Measurements from ENCODE around the gene CCS.
"Not testable (repeated sequence)": the region's sequence is repeated elsewhere in the genome, so short reads cannot be mapped to it uniquely, and the experiment has no call there.

CCS gene

DNA sequence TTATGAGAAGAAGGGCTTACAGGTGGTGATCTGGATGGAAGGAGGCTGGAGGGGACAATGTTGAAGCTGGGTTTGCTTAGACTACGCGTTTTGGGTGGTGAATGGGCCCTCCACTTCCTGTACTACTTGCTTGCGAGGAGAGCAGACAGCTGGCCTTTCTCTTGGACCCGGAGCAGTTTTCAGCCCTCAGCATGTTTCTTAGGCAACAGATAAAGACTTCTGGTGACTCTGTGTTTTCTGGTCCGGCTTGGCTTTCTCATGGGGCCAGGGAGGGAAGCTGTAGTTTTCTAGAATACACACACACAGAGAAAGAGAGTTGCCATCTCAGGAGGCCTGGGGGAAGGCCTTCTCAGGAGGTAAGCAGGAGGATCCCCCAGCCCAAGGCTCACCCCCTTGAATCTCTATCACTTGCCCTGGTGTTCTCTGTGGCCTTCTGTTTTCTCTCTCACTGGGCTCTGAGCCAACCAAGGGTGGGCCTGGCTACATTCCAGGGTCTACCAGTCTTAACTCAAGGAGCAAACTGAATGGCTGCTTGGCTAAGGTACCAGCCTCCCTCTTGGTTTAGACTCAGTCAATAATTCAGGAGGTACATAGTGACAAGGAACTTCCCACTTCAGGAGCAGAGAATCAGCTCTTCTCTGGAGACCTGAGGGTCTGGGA, 2.4 kb downstream of the CCS start:
- DNase-seq: no peak

DNA sequence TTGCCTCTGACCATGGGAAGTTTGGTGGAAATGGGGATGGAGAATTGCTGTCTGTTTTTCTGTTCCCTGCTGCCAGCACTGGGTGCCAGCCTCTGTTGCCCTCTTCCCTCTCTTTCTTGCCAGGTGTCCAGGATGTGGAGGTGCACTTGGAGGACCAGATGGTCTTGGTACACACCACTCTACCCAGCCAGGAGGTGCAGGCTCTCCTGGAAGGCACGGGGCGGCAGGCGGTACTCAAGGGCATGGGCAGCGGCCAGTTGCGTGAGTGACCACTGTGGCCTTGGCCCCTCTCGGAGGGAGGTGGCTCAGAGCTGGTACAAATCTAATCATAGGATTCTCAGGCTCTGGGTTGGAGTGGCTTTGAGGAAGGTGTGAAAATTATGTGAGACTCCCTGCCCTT, 6.0 kb downstream of the CCS start:
- DNase-seq: no peak

DNA sequence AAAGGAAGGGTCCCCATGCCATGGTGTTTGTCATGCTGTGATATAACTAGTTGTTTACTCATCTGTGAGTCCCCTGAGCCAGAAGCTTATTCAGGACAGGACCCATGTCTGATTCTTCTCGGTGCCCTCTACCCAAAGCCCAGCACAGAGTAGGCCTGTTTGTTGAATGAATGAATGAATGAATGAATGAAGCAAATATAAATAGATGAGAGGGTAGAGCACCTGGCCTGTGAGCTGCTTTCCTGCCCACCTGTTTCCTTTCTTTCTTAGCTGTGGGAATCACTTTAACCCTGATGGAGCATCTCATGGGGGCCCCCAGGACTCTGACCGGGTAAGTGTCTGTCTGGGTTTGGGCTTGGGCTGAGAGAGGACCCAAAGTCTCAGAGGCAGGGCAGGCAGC, 7.2 kb downstream of the CCS start:
- no peak for DNase-seq

DNA sequence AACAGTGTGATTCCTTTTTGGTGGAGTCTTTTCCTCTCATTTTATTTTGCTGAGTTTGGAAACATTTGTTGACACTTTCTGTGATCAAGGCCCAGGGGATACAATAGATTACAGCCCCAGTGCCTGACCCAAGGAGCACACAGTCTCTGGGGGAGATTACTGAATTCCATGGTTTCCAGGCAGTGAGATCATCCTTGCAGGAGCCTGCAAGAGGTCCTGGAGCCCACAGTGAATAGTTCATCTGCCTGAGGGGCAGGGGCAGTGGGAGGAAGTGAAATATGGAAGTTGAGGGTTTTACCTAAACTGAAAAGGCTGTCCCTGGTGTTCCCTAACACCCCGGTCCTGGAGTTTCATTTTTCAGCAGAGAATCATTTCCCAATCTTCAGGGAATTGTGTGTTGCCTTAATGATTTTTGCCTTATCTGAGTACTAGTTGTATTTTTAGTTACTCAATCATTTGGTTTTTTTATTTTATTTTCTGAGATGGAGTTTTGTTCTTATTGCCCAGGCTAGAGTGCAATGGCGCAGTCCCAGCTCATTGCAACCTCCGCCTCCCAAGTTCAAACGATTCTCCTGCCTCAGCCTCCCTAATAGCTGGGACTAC, 7.7 kb downstream of the CCS start:
- no peak for DNase-seq

DNA sequence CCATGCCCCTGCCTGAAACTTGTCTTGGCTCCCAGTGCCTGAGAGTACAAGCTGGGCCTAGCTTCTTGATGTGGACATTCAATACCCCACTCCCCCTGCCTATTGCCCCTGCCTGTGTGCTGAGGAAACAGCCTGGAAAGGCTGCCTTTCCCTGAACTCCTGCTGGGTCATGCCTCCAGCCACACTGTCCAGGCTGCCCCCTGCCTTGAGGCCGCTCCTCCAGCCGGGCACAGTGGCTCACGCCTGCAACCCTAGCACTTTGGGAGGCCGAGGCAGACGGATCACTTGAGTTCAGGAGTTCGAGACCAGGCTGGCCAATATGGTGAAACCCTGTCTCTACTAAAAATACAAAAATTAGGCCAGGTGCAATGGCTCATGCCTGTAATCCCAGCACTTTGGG, 10.1 kb downstream of the CCS start:
- DNase-seq: no peak

DNA sequence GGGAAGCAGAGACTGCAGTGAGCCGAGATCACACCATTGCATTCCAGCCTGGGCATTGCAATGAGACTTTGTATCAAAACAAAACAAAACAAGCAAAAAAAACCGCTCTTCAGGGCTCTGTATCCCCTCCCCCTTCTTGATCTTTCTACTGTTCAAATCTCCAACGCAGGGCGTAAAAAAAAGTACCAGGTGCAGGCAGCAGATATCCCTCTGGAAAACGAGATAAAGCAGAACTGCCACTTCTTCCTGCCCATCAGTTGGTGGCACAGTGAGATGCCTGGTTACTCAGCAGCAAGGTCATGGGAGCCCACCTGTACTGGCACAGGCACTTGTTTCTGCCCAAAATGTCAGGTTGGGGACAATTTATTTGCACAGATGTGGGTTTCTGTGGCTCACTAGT, 11.2 kb downstream of the CCS start:
- no peak for DNase-seq

DNA sequence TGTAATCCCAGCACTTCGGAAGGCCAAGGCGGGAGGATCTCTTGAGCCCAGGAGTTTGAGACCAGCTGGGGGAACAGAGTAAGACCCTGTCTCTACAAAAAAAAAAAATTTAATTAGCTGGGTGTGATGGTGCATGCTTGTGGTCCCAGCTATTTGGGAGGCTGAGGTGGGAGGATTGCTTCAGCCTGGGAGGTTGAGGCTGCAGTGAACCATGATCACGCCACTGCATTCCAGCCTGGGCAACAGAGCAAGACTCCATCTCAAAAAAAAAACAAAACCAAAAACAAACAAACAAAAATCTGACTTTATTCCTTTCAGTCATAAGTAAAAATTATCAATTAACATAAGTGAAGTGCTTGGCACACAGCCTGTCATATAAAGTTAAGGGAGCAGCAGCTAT, 13.6 kb downstream of the CCS start:
- not testable (repeated sequence) for DNase-seq

DNA sequence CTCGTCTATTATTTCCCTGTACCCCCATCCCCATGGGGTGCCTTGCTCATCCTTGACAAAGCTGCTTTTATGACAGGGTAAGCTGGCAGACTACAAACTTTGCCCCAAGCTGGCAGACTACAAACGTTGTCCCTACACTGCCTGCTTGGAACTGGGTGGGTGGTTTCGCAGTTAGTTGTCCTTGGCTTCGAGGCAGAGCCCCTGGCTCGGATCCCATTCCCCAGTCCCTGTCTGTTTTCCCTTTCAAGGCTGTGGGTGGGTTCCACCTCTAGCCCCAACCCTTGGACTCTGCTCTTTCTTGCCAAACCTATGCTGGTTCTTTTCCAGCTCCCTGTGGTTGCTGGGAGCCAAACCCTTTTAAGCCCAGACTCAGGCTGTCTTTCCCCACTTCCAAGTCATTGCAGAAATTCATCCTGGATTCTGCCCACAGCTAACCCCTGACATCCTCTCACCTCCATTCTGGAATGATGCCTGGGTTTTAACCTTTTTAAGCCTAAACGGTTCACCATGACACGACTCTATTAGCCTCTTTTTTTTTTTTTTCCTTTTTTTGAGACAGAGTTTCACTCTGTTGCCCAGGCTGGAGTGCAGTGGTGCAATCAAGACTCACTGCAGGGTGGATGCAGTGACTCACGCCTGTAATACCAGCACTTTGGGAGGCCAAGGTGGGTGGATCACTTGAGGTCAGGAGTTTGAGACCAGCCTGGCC, 14.3 kb downstream of the CCS start:
- DNase-seq: no peak

DNA sequence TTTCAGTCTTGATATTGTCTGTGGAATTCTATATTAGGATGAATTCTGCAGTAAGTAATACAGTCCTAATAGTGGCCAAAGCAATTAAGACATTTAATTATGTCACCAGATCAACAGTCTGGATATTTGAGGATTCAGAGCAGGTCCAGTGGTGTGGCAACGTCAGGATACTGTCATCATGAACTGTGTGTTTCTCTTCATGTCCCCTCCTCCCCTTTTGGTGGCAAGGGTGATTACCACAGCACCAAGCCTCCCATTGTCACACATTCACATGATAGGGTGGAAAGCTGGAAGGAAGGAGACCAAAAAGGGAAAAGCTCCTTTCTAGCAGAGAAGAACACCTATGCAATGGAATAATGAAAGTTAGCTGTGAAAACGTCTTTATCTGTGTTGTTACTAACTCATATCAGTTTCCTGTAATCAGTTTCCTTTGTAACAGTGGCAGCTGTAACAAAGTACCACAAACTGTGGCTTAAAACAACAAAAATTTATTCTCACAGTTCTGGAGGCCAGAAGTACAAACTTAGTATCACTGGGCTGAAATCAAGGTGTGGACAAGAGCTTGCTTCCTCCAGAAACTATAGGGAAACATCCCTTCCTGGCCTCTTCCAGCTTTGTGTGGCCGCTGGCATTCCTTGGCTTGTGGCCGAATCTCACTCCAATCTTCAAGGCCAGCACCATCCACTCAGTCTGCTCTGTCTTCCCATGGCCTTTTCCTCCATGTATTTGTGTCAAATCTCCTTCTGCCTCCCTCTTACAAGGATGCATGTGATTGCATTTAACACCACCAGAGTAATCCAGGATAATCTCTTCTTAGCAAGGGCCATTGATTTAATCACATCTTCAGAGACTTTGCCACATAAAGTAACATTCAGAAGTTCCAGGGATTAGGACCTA, 17.0 kb downstream of the CCS start:
- DNase-seq: no peak

DNA sequence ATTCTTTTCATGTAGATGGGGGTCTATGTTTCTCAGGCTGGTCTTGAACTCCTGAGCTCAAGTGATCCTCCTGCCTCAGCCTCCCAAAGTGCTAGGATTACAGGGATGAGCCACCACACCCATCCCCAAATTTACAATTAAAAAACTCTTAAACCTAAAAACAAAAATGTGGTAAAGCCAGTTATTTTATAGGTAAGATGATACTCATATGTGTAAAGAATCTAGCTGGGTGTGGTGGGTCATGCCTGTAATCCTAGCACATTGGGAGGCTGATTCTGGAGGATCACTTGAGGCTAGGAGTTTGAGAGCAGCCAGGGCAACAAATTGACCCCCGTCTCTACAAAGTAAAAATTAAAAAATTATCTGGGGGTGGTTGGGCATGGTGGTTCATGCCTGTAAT, 19.5 kb downstream of the CCS start:
- DNase-seq: no peak

DNA sequence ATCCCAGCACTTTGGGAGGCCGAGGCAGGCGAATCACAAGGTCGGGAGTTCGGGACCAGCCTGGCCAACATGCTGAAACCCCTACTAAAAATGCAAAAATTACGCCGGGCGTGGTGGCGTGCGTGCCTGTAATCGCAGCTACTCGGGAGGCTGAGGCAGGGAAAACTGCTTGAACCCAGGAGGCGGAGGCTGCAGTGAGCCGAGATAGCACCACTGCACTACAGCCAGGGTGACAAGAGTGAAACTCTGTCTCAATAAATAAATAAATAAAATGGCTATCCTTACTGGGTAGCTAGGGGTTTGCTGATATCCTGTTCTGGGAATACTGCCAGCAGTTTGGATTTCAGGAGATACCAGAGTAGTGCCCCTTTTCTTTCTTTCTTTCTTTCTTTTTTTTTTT, 21.1 kb downstream of the CCS start:
- DNase-seq: no peak

DNA sequence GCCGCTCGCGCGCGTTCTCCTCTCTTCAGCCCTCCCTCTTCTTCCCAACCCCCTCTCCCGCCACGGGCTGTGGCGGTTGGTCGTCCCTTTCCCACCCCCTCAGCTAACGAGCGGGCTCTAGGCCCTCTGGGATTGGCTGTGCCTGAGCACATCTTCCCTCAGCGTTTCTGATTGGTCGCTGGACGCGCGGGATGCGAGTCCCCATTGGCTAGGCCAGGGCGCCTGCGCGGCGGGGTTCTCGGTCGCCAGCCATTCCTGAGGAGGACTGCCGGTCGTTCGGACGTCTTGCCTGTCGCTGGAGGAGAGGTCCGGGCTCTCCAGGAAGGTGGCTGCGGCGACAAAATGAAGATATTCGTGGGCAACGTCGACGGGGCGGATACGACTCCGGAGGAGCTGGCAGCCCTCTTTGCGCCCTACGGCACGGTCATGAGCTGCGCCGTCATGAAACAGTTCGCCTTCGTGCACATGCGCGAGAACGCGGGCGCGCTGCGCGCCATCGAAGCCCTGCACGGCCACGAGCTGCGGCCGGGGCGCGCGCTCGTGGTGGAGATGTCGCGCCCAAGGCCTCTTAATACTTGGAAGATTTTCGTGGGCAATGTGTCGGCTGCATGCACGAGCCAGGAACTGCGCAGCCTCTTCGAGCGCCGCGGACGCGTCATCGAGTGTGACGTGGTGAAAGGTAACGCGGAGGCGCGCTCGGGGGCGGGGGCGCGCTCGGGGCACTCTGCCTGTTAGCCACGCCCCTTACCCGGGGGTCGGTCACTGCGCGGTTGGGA, 23.6 kb downstream of the CCS start, which contains the start of gene RBM14:
RBM14 (plus strand) TSS at position 252 of the 776 bp plus-strand sequence; CDS start at position 343, 91 bp downstream.
- peak; percentile 99 for DNase-seq

DNA sequence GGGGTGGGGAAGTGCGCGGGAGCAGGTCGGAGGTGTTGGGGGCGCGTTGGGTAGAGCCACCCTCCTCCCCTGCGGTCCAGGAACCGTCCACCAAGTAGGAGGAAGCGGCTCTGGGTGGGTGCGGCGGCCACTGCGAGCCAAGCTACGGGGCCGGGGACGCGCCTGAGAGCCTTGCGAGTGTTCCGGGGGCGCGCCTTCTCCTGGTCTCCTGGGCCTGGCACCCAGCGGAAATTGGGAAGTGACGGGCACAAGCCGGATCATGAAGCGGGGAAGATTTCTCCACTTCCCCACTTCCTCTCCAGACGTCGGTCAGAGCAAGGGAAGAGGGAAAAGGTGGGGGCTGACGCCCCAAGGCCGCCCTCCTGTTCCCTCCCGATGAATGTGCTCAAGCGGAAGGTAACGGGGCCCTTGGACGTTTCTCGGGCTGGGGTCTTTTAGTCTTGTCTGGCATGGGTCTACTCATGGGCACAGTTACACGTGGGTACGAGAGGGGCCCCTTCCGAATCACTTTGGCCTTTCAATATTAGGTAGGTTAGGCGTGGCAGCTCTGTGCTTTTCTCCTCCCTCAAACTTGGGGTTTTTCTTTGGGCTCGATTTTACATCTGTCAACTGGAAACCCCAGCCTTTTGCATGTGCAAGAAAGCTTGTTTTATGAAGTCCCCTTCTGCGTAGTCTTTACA, 24.3 kb downstream of the CCS start:
- peak; percentile 65 for DNase-seq

DNA sequence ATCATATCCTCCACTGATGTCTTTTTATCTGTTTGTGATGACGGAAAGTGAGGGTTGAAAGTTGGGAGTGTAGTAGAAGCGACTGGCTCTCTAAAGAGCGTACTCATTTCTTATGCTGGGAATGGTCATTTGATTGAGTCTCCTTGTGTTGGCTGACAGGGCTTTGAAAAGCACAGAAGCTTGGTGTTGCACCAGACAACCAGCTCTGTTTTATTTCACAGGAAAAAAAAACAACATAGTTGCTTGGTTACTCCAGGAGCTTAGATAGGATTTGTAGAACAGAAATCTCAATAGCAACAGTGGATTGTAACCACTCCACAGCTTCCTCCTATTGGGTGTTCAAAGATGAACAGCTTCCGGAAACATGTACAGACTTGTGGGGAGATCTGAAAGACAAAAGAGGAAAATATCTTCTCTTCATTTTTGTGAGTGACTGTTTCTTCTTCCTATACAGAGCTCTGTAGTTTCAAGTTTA, 26.1 kb downstream of the CCS start:
- peak; percentile 85 for DNase-seq

DNA sequence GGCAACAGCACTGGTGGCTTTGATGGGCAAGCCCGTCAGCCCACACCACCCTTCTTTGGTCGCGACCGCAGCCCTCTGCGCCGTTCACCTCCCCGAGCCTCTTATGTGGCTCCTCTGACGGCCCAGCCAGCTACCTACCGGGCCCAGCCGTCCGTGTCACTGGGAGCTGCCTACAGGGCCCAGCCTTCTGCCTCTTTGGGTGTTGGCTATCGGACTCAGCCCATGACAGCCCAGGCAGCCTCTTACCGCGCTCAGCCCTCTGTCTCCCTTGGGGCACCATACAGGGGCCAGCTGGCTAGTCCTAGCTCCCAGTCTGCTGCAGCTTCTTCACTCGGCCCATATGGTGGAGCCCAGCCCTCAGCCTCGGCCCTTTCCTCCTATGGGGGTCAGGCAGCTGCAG, 31.5 kb downstream of the CCS start:
- no peak for DNase-seq

DNA sequence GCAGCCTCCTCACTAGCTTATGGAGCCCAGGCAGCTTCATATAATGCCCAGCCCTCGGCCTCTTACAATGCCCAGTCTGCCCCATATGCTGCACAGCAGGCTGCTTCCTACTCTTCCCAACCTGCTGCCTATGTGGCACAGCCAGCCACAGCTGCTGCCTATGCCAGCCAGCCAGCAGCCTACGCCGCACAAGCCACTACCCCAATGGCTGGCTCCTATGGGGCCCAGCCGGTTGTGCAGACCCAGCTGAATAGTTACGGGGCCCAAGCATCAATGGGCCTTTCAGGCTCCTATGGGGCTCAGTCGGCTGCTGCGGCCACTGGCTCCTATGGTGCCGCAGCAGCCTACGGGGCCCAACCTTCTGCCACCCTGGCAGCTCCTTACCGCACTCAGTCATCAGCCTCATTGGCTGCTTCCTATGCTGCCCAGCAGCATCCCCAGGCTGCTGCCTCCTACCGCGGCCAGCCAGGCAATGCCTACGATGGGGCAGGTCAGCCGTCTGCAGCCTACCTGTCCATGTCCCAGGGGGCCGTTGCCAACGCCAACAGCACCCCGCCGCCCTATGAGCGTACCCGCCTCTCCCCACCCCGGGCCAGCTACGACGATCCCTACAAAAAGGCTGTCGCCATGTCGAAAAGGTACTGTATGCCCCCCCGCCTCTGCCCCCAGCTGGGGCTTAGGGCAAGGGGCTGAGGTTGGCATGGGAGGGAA, 32.2 kb downstream of the CCS start:
- DNase-seq: no peak

DNA sequence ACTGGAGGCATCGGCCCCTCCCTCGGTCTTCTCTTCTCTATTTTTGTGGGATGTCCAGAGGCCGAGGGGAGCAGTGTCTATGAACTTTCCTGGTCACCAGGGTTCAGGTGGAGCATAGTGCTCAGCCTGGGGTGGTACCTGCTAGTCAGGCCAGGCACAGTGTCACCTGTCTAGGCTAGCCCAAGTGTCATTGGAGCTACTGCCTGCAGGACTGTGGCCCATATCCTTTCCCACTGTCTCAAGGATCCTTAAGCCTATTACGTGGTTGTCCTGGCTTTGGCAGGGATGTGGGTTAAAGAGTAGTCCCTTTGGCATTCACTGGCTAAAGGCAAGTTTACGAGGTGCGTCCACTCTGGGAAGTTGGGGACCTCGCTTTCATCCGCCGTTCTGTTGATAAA, 32.8 kb downstream of the CCS start:
- no peak for DNase-seq

DNA sequence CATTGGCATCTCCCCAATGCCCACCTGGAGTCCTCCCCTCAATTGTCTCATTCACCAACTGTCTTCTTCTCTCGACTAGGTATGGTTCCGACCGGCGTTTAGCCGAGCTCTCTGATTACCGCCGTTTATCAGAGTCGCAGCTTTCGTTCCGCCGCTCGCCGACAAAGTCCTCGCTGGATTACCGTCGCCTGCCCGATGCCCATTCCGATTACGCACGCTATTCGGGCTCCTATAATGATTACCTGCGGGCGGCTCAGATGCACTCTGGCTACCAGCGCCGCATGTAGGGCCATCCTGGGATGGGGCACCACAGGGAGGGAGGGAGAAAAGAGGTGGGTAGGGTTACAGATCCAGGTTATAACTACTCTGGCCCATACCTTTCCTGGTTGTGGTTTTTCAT, 33.4 kb downstream of the CCS start:
- no peak for DNase-seq

DNA sequence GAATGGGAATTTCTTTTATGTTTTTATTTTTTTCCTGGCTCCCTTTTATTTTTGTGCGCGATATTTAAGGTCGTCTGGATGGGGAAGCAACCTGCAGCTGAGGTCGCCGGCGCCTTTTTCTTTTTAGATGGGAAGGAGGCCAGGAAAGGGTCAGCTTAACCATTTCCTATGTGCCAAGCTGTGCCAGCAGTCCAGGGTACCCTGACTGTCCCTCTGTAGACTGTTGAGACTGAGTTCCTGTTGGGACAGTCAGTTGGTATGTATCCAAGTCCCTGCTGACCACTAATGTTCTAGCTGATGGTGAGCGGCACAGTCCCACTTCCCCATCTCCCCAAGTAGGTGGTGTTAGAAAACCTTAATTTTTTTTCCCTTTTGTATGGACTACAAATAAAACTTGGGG, 33.9 kb downstream of the CCS start:
- no peak for DNase-seq

DNA sequence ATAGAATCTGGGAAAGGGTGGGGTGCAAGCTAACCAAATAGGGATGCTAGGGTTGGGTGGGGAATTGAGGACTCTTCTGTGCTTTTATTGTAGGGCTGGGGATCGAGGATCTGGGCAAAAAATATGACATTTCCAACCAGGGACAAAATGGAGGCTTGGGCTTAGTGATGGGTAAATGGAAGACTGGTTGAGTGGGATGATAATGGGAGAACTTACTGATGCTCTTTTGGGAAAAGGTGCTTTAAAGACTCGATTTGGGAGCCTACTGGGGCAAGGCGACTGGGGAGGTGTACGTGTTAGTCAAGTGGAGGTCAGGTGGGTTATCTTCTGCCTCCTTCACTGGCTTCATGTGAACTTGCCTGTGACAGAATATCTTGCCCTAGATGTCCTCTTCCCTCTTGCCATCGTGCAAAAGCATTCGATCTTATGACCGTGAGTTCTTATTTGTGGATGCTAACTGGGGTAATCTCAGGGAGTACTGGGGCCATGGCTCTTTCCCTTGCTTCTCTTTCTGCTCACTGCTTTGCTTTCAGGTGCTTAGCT, 35.1 kb downstream of the CCS start:
- no peak for DNase-seq

DNA sequence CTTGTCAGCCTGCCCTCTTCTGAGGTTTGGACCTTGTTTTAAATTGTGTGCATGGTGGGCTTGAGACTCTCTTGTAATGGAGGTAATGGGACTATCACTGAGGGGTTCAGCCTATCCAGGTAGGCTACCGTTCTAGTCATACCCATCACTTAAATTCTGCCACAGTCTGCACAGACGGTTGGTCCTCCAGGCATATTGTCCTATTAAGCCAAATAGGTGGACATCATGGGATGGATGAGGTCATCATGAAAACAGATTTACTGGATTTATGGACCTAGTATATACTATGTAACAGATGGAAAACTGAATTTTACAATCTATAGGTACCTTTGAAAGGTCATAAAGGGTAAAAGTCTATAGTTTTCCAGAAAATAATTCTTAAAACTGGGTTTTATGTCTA, 36.4 kb downstream of the CCS start:
- DNase-seq: no peak
